ENCODE results near the gene SOX15. TPM values are rescaled to one million over a fixed set of nuclear protein-coding genes. Genes with fewer than 3 reads are reported as not detected.
"Not testable (repeated sequence)": the region's sequence is repeated elsewhere in the genome, so short reads cannot be mapped to it uniquely, and the experiment has no call there.

SOX15 gene
- total RNA-seq, 1 experiment from 2014 or later, result 0.47 TPM

DNA sequence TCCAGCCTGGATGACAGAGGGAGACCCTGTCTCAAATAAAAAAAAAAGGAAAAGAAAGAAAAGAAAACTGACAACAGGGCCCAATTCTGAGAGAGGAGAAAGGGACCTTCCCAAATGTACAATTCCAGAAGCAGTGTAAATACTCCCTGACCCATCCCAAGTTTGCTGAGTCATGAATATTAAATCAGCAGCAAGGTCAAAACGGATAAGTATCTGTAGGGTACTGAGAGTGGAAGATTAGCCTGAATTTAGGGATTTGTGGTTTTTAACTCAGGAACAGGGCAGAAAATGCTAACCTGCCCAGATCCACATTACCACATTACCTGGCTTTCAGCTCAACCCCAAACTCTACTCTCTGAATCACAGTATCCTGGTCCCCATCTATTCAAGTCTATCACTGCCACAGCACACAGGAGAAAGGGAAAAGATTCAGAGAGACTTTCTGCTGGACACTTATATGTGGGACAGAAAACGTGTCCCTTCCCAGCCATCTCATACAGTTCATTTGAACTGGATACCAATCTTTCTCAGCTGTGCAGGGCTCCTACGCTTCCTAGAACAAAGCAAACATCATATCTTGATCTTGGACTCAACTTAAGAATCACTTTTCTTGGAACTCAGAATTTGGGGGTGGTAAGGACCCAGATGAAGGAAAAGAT is 21.9 kb upstream of the SOX15 start:
- DNase-seq (ENCODE audit: extremely low read depth, low read depth), result no peak

DNA sequence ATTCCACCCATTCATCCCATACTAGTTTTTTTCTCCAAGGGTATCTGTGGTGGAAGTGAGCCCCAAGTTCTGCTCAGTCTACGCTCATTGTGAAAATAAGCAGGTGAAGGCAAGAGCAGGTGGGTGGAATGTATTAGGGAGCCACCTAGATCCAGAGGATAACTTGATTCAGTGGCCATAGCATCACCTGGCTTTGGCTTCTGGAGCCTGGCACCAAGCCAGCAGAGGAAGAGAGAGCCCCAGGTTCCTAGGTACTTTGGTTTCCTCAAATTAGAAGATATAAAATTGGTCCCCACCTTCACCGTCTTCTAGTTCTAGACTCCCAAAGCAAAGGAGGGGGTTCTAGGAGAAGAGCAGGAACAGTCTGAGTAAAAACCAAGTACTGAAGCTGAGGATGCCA is 20.7 kb upstream of the SOX15 start:
- no peak for DNase-seq (ENCODE audit: extremely low read depth, low read depth)

DNA sequence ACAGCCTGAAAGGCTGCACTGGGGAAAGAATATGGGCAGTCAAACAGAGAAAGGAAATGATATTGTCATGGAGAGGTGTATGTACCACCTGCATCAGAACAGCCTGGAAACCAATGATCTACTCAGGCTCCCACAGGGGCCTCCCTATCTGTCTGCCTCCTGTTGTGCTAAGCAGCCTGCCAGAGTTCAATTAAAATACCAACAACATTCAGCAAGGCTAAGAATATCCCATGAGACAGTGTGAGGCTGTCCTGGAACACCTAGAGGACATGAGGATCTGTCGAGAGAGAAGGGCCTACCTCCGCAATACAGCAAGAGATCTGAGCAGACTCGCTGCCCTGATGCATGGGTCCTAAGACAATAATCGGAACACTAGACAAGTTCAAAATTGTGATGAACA is 16.4 kb upstream of the SOX15 start:
- DNase-seq (ENCODE audit: extremely low read depth, low read depth), result no peak

DNA sequence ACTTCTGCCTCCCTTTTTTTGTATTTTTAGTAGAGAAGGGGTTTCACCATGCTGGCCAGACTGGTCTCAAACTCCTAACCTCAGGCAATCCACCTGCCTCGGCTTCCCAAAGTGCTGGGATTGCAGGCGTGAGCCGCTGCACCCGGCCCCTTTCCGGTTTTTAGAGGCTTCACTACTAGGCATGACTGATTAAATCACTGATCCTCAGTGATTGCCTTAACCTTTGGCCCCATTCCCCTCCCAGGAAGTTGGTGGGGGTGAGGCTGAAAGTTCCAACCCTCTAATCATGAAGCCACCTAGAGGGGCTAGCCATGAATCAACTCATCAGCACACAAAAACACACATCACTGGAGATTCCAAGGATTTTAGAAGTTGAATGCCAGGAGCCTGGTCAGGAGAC is 7.7 kb upstream of the SOX15 start:
- not testable (repeated sequence) for DNase-seq (ENCODE audit: extremely low read depth, low read depth)

DNA sequence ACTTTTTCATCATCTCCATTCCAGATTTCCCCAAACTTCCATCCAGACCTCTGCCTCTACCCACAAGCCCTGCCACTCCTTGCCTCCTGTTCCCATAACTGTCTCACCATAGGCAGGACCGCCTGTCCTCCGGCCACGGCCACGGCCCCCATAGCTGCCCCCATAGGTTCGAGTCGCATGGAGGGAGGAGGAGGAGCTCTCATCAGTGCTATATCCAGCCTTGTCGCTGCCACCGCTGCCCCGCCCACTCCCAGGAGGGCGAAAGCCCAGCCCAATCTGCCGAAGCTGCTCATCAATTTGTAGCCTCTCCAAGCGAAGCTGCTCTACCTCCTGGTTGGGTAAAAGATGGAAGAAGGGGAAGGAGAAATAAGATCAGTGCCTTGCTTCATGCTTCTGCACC is 3.4 kb upstream of the SOX15 start:
- no peak for DNase-seq (ENCODE audit: extremely low read depth, low read depth)

DNA sequence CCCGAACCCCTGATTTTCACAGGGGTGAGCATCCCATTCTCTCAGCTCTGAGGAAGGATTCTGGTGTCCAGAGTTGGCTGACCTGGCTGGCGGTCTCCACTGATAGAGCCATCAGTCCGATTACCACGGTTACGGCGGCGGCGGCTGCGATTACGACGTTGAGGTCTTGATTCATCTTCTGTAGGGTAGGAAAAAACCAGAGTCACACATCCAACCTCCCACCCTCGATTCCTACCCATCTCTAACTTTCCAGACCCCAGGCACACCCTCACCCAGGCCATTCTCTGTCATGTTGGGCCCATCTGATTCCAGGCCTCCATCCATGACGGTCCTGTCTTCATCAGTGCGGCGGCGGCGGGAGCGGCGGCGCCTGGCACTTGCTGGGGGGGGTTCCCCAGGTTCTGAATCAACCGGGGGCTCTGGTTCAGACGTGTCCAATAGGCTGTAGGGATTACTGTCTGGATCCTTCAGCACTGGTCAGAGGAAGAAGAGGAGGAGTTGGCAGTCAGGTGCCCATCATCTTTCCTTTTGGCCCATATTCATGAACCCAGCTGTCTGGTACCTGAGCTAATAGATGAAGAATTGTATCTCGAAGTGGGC is 2.6 kb upstream of the SOX15 start:
- no peak for DNase-seq (ENCODE audit: extremely low read depth, low read depth)

DNA sequence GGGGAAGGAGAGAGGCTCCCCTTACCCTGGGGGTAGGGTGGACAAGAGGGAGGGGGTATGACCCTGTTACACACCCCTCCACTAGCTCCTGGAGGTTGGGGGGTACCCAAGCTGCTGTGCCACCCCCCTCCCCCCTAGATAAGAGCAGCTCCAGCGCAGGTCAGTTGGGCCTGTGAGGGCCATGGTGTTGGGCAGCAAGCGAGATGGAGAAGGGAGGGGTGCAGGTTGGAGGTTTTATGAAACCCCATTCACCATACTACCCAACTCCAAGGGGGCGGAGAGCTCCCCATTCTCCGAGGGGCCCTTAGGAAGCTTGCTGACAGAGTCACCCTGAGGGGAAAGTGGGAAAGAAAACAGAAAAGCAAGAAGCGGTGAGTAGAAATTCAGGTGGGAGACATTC is 1.7 kb upstream of the SOX15 start:
- no peak for DNase-seq (ENCODE audit: extremely low read depth, low read depth)

DNA sequence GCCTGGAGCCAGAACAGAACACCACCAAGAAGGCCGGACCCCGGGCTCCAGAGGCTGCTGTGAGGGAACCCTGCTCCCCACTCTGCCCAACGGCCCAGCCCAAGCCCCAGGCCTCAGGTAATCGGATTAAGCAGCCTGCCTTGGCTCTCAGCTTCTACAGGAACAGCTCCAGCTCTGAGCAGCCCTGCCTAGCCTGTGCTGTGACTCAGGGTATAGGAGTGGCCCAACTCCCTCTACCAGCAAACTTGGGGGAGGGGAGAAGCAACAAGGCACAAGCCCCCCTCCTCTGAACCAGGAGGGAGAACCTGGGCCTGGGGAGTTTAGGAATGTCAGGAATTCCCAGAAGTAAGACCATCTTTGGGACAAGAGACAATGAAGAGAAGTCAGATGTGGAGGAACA is 849 bp upstream of the SOX15 start:
- no peak for DNase-seq (ENCODE audit: extremely low read depth, low read depth)

DNA sequence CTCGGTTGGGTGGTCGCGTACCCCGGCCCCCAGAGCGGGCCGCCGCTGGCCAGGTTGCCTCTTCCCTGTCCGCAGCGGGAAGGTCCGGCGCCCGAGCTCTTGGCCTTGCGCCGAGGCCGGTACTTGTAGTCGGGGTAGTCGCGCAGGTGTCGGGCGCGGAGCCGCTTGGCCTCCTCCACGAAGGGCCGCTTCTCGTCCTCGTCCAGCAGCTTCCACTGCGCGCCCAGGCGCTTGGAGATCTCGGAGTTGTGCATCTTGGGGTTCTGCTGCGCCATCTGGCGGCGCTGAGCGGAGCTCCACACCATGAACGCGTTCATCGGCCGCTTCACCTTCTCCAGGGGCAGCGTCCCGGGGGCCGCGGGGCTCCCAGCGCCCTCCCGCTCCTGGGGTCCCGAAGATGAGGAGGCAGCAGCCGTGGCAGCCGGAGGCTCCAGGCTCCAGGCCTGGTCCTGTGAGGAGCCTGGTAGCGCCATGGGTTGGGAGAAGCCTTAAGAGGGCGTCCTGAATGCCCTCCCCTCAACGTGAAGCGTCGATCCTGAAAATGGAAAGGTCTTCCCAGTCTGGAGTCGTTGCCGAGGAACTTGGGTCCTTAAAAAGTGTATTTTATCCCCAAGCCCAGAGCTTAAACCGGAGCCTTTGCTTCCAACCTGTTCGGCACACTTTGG is 558 bp downstream of the SOX15 start:
- peak; percentile 81 for DNase-seq (ENCODE audit: extremely low read depth, low read depth)

DNA sequence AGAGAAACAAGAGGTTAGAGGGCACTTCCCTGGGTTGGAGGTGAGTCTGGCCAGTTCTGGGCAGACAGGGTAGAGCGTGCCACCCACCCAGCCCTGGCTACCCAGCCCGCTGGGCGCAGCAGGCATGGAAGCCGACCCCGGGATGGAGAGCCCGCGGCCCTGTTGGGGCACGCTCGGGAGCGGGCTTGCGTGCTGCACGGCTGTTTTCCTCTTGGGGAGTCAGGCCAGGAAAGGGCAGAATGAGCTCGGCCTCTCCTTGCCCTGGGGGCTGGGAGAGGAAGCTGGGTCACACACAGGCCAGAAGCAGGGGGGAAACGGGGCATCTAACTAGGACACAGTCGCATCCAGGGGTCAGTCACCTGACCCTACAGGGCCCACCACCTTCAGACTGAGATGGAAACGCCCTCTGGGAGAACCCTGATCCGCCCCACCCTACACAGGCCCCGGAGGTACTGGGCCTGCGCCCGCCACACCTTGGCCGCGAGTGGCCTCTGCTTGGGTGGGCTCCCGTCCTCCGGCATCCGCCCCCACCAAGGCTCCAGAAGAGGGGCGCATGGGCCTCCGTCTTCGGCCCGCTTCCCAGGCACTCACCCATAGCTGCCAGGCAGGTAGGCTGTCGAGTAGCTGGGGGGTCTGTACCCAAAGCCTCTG is 1.2 kb downstream of the SOX15 start:
- no peak for DNase-seq (ENCODE audit: extremely low read depth, low read depth)

DNA sequence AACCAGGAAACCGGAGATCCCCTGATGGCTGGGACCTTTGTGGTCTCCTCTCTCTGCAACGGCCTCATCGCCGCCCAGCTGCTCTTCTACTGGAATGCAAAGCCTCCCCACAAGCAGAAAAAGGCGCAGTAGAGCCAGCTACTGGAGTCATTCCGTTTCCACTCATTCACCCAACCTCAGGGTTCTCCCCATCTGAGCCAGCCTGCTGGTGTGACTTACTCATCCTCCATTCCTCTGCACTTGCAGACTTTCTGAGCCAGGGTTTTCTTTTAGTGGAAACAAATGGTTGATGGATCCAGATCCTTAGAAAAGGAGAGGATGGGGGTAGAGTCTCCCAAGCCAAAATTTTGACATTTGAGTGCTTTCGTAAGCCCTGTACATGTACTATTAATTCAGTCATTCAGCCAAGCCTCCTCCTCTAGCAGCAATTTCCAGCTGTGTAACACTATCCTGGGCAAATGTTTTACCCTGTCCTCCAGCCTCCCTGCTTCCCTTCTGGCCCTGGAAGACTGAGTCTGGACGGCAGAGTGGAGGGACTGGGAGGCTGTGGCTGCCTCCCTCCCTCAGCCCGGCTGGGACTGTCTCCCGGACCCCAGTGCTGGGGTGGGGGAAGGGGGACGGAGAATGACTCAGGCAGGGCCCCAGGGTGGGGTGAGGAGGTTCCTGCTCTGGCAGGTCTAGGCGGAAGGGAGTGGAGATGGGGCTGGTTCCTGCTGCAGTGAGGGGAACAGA is 2.3 kb downstream of the SOX15 start:
- DNase-seq (ENCODE audit: extremely low read depth, low read depth), result no peak

DNA sequence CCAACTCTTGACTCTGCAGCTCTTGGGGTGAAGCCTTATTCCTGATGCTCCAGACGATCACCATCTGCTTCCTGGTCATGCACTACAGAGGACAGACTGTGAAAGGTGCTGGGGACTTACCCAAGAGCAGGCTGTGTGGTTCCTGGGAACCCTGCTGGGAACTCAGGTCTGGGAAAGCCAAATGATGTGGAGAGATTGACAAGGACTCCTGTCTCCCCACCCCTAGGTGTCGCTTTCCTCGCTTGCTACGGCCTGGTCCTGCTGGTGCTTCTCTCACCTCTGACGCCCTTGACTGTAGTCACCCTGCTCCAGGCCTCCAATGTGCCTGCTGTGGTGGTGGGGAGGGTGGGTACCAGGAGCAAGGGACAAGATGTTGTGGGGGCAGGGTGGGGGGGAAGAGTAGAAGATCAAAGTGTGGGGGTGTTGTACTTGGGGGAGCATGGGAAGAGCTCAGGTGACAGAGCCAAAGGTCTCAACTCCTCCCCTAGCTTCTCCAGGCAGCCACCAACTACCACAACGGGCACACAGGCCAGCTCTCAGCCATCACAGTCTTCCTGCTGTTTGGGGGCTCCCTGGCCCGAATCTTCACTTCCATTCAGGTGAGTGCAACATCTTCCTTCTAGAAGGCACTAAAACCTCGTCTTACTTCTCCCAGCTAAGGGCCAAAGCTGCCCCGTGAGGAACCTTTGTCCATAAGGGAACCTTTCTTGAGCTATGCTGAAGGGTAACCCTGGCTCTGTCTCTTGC is 3.0 kb downstream of the SOX15 start:
- peak; percentile 58 for DNase-seq (ENCODE audit: extremely low read depth, low read depth)

DNA sequence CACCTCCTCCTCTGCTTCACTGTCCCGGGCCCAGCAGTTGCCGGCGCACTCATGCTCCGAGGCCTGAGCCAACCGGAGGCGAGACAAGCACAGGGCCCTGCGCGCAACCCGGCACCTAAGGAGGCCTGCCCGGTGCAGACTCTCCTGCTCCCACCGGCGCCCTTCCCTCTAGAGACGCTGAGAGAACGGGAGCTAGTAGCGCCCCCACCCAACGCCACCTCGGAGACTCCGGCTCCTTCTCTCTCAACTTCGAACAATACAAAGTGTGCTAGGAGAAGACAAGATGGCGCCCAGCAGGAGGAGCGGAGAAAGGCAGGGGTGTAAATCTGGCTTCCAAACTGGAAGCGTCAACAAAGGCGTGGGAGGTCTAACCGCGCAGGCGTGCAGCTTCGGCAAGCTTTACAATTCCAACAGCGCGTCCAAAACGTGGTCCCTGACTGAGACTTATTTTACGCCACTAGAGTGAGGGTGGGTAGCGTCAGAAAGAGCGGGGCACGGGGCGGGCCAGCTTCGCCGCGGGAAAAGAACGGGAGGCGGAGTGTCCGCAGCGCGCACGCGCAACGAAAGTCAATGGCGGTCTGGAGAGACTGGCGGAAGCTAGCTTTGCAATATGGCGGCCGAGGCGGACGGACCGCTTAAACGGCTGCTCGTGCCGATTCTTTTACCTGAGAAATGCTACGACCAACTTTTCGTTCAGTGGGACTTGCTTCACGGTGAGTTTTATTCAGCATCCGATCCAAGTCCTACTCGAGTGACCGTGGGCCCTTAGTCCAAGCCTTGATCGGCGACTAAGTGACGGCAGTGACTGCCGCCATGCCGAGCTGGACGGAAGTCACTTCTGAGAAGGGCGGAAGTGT is 6.4 kb downstream of the SOX15 start, which contains the start of gene MPDU1:
Gene MPDU1 (plus strand): TSS at position 600 of the 857 bp plus-strand sequence. CDS start 11 bp downstream, at position 611.
- peak; percentile 94 for DNase-seq (ENCODE audit: extremely low read depth, low read depth)

DNA sequence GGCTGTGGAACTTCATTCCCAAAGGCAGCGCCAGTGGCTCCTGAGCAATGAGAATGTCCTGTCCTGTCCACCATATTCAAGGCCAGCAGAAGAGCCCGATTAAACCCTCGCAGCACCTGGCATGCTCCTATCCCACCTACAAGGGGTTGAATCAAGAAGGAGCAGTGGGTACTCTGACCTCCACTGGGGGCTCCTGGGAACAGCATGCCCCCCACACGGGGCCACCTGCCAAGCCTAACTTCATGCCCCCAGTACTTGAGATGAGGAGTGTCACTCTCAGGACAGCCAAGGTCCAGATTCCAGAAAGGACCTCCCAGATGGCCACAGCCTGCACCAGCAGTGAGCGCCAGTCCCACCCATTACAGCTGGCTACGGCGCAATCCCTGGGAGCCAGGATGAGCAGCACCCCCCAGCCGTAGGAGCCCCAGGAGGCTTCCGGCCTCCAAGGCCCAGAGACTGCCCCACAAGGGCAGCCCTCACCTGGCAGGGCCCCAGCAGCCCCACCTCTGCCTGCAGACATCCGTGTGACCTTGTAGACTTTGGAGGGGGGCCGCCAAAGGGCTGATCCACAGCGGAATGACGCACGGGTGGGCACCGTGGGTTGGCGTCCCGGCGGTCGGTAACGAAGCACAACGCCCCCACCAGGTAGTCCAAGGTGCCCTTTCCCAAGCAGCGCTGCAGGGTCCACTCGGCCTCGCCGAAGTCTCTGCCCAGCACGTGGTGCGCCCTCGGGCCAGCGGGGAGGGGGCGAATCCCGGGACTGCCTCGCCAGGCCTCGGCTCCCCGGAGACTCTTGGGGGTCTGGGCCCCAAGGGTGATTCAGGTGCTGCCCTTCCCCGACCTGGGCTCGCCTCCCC is 7.3 kb downstream of the SOX15 start:
- no peak for DNase-seq (ENCODE audit: extremely low read depth, low read depth)

DNA sequence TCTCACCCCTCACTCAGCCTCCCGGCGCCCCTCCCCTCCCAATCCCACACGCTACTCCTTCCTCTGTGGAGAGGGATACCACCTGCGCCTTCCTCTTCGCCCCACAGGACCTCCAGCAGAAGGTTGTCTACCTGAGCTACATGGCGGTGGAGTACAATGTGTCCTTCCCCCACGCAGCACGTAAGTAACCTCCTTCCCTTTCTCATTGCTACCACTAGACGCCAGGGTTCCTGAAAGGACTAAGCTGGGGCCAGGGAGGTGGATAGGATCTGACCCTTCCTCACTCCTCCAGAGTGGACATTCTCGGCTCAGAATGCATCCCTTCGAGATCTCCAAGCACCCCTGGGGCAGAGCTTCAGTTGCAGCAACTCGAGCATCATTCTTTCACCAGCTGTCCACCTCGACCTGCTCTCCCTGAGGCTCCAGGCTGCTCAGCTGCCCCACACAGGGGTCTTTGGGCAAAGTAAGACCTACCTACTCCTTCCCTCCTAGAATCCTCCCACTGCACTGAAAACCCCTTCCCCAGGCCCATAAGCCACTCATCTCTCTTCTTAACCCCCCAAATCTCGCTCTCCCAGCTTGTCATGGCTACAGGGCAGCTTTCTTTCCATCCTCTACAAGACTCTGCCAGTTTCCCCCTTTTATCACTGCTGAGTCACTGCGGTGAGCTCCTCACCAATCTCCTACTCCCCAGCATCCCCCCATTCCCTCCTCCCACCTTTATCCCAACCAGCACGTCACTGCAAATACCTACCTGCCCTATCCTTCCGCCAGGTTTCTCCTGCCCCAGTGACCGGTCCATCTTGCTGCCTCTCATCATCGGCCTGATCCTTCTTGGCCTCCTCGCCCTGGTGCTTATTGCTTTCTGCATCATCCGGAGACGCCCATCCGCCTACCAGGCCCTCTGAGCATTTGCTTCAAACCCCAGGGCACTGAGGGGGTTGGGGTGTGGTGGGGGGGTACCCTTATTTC is 9.0 kb downstream of the SOX15 start:
- no peak for DNase-seq (ENCODE audit: extremely low read depth, low read depth)

DNA sequence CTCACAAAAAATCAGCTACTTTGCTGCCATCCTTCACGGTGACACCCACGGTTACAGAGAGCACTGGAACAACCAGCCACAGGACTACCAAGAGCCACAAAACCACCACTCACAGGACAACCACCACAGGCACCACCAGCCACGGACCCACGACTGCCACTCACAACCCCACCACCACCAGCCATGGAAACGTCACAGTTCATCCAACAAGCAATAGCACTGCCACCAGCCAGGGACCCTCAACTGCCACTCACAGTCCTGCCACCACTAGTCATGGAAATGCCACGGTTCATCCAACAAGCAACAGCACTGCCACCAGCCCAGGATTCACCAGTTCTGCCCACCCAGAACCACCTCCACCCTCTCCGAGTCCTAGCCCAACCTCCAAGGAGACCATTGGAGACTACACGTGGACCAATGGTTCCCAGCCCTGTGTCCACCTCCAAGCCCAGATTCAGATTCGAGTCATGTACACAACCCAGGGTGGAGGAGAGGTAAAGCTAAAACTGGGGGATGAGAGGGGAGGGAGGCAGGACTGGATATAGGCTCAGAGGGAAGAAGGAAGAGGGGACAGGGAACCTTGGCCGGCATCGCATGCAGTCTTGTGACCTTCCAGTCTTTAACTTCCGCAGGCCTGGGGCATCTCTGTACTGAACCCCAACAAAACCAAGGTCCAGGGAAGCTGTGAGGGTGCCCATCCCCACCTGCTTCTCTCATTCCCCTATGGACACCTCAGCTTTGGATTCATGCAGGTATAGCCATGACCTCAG is 9.9 kb downstream of the SOX15 start:
- no peak for DNase-seq (ENCODE audit: extremely low read depth, low read depth)
